Endothelial cell of umbilical vein (primary cell): ENCODE measurements around the gene TTLL10.

Source experiments
- EZH2 ChIP-seq: IDR thresholded peaks from 2 replicates; pipeline ENCODE4 v1.6.1; 2012; ENCODE audit warnings: borderline replicate concordance, low read depth, mild to moderate bottlenecking, moderate library complexity, low read length, inconsistent platforms; ENCODE audit not compliant: severe bottlenecking
- FOS ChIP-seq: IDR thresholded peaks from 2 replicates; pipeline ENCODE4 v1.6.1; 2011; ENCODE audit warnings: mild to moderate bottlenecking, low read length, moderate library complexity, borderline replicate concordance; ENCODE audit not compliant: insufficient read depth
- GATA2 ChIP-seq: IDR thresholded peaks from 2 replicates; pipeline ENCODE4 v1.7.0; 2011; ENCODE audit warnings: low read depth, mild to moderate bottlenecking, moderate library complexity, mixed read lengths, low read length; ENCODE audit not compliant: insufficient read length, insufficient read depth
- JUN ChIP-seq: IDR thresholded peaks from 2 replicates; pipeline ENCODE4 v1.6.1; 2011; ENCODE audit warnings: borderline replicate concordance, low read depth; ENCODE audit not compliant: insufficient read length, insufficient read depth
- MAX ChIP-seq: IDR thresholded peaks from 2 replicates; pipeline ENCODE4 v1.6.1; 2011; ENCODE audit not compliant: insufficient read depth, insufficient read length
- MYC ChIP-seq: IDR thresholded peaks from one replicate; pipeline ENCODE4 v1.6.1; 2011; ENCODE audit warnings: mild to moderate bottlenecking, low read depth, low read length
- POLR2A ChIP-seq: IDR thresholded peaks from 2 replicates; pipeline ENCODE4 v1.6.1; 2012; ENCODE audit warnings: low read depth, mild to moderate bottlenecking, control low read depth, low read length
- POLR2AphosphoS5 ChIP-seq: IDR thresholded peaks from 2 replicates; pipeline ENCODE4 v1.6.1; 2012; ENCODE audit warnings: low read depth, mild to moderate bottlenecking, control low read depth, low read length, moderate library complexity; ENCODE audit not compliant: insufficient read depth
- TF ChIP-seq, protein P1 (sequence below), 2 donors: IDR thresholded peaks; 1 replicate in 1 of 2; 2 replicates in 1 of 2; pipeline ENCODE4 v1.5.1; 2011; ENCODE audit warnings: low read length in 2 of 2, mild to moderate bottlenecking in 2 of 2, moderate library complexity in 2 of 2, control low read depth in 1 of 2, inconsistent platforms in 1 of 2, low read depth in 1 of 2; ENCODE audit not compliant: insufficient read depth in 1 of 2; ENCODE audit errors: extremely low read depth in 1 of 2

- TF ChIP-seq, protein P1, sequence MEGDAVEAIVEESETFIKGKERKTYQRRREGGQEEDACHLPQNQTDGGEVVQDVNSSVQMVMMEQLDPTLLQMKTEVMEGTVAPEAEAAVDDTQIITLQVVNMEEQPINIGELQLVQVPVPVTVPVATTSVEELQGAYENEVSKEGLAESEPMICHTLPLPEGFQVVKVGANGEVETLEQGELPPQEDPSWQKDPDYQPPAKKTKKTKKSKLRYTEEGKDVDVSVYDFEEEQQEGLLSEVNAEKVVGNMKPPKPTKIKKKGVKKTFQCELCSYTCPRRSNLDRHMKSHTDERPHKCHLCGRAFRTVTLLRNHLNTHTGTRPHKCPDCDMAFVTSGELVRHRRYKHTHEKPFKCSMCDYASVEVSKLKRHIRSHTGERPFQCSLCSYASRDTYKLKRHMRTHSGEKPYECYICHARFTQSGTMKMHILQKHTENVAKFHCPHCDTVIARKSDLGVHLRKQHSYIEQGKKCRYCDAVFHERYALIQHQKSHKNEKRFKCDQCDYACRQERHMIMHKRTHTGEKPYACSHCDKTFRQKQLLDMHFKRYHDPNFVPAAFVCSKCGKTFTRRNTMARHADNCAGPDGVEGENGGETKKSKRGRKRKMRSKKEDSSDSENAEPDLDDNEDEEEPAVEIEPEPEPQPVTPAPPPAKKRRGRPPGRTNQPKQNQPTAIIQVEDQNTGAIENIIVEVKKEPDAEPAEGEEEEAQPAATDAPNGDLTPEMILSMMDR (IDR thresholded peaks at IDR 0.05; ENCODE audit: extremely low read depth in 1 of 2, insufficient read depth in 1 of 2, low read depth in 1 of 2, low read length in 2 of 2) = no peak
- TF ChIP-seq POLR2A = no peak
- no peak for TF ChIP-seq POLR2AphosphoS5
- no peak for TF ChIP-seq EZH2
- TF ChIP-seq MYC = no peak
- TF ChIP-seq JUN = no peak
- no peak for TF ChIP-seq MAX
- TF ChIP-seq GATA2 = no peak
- TF ChIP-seq FOS = no peak
These were observed 24.1 kb downstream of the TTLL10 start for GRCh38 chr1:1197551-1198422.
